A549 (cell line): ENCODE results near the gene MRPL51.
"Not testable (repeated sequence)": the region's sequence is repeated elsewhere in the genome, so short reads cannot be mapped to it uniquely, and the experiment has no call there.

Experiments
- CBX8 ChIP-seq: fragments of 200-600 bp; sonication (generic); IDR thresholded peaks from 2 replicates; pipeline ENCODE4 v1.6.1; 2016
- CTCF ChIP-seq: fragments of >200 bp; sonication (Bioruptor Twin); formaldehyde crosslinking; IDR thresholded peaks from 3 replicates; pipeline ENCODE4 v1.5.1; 2016
- EP300 ChIP-seq, 2 experiments: fragments of >200 bp; sonication (Bioruptor Twin); formaldehyde crosslinking; IDR thresholded peaks; 2 replicates in 1 of 2; 3 replicates in 1 of 2; pipeline ENCODE4 v1.6.1; 2016 to 2017
- JUNB ChIP-seq: fragments of >200 bp; sonication (Bioruptor Twin); formaldehyde crosslinking; IDR thresholded peaks from 2 replicates; pipeline ENCODE4 v1.6.1; 2016
- NR3C1 ChIP-seq: fragments of >200 bp; sonication (Bioruptor Twin); formaldehyde crosslinking; IDR thresholded peaks from 3 replicates; pipeline ENCODE4 v1.6.1; 2017
- POLR2AphosphoS2 ChIP-seq: conservative IDR thresholded peaks from 2 replicates; pipeline ENCODE4 v1.6.1; 2012; ENCODE audit warnings: low read length, improper control_type of control experiment, inconsistent platforms
- RNF2 ChIP-seq: fragments of 200-600 bp; sonication (generic); IDR thresholded peaks from 2 replicates; pipeline ENCODE4 v1.6.1; 2016; ENCODE audit warnings: low read depth, mild to moderate bottlenecking, antibody characterized with exemption, moderate library complexity, borderline replicate concordance

GRCh38 chr12:6537580-6538419 is 44.7 kb upstream of the MRPL51 start:
- TF ChIP-seq CTCF = peak; percentile 81
- TF ChIP-seq JUNB; CBX8; RNF2; NR3C1; POLR2AphosphoS2; EP300 (IDR thresholded peaks at IDR 0.05): not testable (repeated sequence)
